Bone marrow (tissue), 2 donors: ENCODE measurements around the gene ADI1.
A peak's percentile ranks its signal among the peaks of the same experiment; 100 is the strongest.
"Not testable (repeated sequence)": the region's sequence is repeated elsewhere in the genome, so short reads cannot be mapped to it uniquely, and the experiment has no call there.

ENCODE experiments used
- DNase-seq, 2 donors: peaks; one replicate each; lab custom pipeline; 2025; lab: John Stamatoyannopoulos, UW

Gene ADI1

DNA sequence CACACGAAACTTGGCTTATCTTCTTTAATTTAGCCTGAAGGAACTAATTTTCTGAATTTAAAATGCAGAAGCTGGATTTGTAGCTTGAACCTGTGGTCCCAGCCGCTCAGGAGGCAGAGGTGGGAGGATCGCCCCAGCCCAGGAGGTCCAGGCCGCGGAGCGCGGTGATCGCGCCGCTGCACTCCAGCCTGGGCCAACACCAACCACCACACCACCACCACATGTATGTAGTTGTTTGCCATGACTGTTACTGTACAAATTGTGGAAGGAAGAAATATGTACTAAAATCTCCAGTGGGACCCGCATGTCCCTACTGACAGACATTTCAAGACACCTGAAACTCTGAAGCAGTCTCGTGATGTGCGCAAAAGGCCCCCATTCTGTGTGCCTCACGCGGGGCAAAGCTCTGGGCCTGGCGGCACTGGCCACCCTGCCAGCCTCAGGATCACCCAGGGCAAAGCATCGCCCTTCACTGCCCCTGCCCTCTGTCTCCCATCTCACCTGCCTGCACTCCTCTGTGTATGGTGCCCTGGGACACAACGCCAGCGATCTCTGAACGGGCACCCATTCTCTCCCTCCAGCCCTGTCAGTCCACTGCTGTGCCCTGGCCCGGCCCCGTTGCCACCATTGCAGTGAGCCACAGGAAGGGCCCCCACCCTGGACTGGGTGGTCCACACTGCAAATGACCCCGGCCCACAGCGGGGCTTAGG is 10.1 kb upstream of the ADI1 start:
- DNase-seq = no peak

DNA sequence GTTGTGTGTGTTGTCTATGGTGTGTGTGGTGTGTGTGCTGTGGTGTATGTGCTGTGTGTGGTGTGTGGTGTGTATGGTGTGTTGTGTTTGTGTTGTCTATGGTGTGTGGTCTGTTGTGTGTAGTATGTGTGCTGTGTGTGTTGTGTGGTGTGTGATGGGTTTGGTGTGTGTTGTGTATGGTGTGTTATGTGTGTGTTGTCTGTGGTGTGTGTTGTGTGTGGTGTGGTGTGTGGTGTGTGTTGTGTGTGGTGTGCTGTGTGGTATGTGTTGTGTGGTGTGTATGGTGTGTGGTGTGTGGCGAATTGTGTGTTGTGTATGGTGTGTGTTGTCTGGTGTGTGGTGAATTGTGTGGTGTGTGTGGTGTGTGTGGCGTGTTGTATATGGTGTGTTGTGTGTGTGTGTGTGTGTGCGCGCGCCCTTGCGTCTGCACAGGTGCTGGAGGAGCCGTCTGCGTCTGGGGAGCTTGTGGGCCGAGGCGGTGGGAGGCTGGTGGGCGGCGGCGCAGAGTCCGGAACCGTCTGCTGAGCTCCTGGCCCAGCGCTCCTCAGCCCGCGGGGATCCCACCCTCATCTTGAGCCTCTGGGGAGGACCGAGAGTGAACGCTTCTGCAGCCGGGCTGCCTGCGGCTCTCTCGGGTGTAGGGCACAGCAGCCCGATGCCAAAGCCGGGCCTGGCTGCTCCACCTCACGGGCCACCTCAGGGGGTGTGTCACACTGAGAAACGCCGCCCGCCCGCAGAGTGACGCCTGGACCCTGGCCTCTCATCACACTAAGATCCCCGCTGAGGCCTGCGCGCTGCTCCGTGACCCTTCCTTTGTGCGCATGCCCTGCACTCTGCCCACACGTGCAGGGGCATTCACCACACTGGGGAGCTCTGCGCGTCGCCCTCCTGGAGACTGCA is 8.8 kb upstream of the ADI1 start:
- no peak for DNase-seq

DNA sequence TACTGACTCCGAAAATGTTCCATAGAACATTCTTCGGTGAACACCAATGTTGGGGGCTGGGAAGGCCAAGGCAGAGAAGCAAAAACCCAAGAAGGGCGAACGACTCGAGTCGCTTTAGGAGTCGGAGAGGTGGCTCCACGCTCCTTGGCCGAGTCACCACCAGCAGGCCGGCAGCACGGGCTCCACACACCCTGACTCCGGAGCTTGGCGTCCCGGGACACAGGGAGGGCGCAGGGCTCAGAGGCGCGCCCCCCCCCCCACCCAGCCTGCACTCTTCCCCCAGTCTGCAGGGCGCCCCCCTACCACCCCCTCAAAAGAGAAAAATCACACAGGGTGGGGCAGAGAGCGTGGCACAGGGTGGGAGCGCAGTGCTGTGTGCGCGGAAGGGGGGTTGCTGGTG is 7.5 kb upstream of the ADI1 start:
- no peak for DNase-seq

DNA sequence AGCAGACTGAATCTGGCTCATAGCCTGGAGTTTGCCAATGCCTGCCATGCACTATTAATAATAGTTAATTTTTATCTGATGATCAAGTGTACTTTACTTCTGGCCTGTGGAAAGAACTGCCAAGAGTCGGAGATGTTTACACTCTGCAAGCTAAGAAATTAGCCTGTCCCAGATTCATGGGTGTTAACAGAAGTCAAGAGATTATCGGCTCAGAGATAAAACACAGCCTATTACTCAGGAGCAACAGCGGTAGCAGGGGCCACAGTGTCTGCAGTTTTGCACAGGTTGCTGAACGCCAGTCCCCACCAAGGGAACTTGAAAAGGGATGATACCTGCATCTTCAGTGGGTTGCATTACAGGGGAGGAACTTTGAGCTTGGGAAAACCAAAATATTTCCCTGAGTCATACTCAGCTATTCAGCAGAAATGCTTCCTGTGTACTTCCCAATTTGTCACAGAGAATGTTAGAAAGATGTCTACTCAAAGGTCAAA is 4.3 kb upstream of the ADI1 start:
- DNase-seq = no peak

DNA sequence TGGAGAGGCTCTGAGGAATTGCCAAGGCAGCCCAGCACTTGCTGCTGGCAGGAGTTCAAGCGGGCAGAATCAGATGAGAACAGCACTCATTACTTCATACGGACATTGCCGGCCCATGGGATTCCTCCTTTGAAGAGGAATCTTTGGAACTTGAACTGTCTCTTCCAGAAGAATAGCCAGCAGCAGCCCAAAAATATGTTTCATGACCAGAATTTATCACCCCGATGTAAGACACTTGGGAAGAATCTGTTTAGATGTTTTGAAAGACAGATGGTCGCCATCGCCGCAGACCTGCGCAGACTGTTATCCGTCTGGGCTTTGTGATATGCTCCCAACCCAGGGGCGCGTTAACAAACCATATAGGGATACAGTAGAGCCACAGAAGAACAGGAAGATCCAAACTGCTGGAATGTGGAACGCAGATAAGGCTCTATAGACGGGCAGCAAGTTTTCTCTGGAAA is 3.7 kb upstream of the ADI1 start:
- DNase-seq = no peak

DNA sequence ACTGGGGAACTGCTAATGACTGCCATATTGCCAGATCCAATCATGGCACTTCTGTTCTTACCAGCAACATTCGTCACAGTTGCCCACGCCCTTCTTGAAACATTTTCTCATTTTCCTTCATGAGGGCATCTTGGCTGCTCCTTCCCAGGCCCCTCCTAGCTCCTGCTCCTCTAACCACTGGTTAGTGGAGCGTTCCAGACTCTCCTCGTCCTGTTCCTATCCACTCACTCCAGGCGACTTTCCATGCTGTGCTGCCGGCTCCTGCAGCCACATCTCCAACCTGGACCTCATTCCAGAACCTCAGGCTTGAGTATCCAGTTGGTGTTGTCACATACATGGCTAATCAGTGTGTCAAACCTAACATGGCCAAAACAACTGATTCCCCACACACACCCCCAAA is 1.3 kb upstream of the ADI1 start:
- DNase-seq = no peak

DNA sequence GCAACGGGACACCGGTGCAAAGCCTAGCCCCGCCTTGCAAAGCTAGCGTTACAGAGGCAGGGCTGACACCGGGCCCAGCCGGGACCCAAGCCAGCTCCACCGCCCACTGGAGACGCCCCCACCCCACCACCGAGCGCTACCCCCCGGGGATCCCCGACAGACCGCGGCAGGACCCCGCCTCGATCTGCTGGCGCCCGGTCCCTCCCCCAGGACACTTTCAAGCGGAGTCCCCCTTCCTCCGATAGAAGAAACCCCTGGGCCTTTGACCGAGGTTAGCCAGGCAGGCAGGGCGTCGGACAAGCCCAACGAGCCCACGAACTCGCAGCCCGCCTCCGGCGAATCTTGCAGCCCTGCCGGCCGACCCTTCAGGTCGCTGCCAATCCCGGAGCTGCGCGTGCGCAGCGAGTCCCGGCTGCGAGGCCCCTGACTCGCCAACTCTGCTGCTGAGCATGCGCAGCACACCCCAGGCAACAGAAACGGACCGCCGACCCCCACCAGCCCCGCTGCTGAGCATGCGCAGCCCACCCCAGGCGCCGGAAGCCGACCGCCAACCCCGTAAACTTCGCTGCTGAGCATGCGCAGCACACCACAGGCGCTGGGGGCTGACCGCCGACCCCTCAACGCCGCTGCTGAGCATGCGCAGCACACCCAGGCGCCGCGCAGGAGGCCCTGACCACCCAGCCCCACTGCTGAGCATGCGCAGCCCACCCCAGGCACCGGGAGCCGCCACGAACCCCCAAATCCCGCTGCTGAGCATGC is 656 bp downstream of the ADI1 start:
- peak; percentile 87 to 97 for DNase-seq

DNA sequence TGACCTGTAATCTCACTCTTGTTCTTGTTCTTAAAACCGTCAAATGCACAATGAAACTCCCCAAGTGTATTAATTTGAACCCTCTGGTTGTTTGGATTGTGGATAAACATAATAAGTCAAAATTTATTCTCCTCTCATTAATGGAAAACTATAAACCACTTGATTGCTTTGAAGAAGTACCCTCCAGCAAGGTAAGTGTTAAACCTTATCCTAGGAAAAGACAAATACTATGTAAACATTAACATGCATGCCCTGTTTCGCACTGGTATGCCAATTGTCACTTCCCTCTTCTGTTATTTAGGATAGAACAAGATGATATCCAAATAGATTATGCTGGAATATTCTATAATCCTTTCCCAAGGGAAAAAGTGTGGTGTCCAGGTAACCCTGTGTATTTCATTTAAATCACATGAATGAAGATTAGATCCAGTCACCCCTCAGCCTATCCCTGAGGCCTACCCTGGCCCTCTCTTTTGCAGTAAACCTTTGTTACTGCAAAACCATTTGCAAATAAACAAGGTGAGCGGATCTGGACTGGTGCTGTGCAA is 1.3 kb downstream of the ADI1 start:
- DNase-seq = no peak

DNA sequence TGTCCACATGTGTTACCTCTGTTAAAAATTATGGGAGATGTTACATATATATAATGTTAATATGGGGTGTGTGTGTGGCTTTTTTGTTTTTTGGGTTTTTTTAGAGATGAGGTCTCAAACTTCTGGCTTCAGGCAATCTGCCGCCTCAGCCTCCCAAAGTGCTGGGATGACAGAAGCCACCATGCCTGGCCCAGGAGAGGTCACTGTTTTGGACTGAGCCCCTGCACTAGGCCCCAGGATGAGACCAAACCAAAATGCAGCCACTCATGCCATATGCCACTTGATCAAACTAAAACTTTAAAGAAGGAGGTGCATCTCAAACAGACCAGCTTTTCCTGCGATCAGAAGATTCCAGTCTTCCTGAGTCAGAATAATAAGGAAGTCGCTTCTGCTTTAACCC is 2.5 kb downstream of the ADI1 start:
- DNase-seq = no peak

DNA sequence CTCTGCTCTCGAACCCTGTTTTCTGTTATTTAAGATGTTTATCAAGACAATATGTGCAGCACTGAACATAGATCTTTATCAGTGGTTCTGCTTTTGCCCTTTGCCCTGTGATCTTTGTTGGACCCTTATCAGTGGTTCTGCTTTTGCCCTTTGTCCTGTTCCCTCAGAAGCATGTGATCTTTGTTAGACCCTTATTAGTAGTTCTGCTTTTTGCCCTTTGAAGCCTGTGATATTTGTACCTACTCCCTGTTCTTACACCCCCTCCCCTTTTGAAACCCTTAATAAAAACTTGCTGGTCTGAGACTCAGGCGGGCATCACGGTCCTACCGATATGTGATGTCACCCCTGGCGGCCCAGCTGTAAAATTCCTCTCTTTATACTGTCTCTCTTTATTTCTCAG is 3.9 kb downstream of the ADI1 start:
- not testable (repeated sequence) for DNase-seq

DNA sequence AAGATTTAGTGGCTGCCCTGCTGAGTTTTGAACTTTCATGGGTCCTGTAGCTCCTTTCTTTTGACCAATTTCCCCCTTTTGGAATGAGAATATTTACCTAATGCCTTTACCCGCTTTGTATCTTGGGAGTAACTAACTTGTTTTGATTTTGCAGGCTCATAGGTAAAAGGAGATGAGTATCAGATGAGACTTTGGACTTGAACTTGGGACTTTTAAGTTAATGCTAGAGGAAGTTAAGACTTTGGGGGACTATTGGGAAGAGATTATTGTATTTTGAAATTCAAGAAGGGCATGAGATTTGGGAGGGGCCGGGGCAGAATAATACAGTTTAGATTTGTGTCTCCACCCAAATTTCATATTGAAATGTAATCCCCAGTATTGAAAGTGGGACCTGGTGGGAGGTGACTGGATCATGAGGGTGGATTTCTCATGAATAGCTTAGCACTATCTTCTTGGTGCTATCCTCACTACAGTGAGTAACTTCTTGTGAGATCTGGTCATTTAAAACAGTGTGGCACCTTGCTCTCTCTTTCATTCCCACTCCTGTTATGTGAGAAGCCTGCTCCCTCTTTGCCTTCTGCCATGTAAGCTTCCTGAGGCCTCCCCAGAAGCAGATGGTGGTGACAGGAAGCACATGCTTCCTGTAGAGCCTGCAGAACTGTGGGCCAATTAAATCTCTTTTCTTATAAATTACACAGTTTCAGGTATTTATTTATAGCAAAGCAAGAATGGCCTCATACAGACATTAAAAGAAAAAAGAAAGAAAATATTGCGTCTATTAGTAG is 6.1 kb downstream of the ADI1 start:
- no peak for DNase-seq

DNA sequence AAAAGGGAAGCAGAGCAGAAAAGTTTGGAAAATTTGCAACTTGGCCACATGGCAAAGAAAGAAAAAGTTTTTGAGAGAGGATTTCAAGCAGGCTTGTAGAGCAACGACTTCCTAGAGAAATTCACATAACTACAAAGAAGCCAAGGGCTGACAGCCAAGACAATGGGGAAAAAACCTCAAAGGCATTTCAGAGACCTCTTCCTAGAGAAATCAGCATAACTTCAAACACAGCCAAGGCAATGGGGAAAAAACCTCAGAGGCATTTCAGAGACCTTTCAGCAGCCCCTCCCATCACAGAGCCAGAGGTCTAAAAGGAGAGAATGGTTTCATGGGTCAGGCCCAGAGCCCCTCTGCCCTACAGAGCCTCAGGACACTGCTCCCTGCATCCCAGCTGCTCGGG is 7.2 kb downstream of the ADI1 start:
- no peak for DNase-seq

DNA sequence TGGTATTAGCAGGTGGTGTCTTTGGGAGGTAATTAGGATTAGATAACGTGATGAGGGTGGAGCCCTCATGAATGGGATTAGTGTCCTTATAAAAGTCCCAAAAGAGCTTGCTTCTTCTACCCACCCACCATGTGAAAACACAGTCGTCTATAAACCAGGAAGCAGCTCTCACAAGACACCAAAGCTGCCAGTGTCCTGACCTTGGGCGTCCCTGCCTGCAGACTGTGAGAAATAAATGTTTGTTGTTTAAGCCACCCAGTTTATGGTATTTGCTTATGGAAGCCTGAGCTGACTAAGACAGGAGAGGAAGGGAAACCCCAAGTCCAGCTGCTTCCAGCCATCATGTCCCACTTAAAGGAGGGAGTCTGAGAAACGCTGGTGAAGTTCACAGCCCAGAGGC is 13.6 kb downstream of the ADI1 start:
- no peak for DNase-seq

DNA sequence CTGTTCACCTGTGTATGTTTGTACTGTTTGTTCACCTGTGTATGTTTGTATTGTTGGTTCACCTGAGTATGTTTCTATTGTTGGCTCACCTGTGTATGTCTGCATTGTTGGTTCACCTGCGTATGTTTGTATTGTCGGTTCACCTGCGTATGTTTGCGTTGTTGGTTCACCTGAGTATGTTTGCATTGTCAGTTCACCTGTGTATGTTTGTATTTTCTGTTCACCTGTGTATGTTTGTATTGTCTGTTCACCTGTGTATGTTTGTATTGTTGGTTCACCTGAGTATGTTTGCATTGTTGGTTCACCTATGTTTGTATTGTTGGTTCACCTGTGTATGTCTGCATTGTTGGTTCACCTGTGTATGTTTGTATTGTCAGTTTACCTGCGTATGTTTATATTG is 14.6 kb downstream of the ADI1 start:
- DNase-seq = no peak

DNA sequence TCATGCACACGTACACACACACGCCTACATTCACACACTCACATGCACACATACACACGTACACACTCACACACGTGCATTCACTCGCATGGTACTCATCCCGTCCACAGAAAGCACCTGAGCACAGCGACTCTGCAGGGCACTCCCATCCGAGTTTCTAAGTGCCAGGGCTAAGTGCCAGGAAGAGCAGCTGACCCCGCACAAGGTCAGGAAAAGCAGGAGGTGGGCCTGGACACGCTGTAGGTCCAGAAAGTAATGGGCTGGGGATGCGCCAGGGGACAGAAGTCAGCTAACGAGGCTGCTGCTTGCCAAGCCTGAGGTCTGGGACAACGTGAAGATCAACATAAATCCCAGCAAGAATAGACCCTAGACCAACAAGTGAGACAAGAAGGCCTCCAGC is 15.8 kb downstream of the ADI1 start:
- no peak for DNase-seq

DNA sequence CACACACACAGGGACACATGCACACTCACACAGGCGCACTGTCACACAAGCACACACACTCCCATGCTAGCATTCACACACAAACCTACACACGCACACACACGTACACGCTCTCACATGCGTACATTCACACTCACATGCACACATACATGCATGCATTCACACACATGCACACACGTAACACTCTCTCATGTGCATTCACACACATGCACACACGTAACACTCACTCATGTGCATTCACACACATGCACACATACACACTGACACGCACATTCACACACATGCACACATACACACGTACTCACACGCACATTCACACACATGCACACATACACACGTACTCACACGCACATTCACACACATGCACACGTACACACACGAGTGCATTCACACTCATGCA is 16.3 kb downstream of the ADI1 start:
- DNase-seq = no peak

DNA sequence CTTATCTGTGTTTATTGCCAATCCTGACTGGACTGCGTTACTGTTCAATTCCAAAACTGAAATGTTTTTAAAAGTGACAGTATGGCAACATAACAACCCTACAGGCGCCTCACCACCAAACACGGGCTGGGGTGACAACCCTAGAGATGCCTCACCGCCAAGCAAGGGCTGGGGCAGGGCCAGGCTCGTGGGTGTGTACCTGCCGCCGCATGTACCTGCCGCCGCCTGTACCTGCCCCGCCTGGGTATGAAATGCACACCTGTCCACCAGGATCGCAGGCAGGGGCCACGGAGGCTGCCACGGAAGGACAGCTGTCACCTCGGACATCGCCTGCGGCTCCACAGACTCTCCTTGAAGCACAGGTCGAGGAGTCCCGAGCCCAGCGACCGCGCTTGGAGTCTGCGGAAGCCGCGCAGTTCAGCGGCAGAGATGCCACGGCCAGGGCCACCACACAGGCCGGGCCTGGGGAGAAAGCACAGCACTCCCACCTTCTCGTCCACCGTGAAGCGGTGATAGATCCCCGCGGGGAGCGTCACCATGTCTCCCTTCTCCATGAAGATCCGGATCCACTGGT is 18.9 kb downstream of the ADI1 start:
- no peak for DNase-seq

DNA sequence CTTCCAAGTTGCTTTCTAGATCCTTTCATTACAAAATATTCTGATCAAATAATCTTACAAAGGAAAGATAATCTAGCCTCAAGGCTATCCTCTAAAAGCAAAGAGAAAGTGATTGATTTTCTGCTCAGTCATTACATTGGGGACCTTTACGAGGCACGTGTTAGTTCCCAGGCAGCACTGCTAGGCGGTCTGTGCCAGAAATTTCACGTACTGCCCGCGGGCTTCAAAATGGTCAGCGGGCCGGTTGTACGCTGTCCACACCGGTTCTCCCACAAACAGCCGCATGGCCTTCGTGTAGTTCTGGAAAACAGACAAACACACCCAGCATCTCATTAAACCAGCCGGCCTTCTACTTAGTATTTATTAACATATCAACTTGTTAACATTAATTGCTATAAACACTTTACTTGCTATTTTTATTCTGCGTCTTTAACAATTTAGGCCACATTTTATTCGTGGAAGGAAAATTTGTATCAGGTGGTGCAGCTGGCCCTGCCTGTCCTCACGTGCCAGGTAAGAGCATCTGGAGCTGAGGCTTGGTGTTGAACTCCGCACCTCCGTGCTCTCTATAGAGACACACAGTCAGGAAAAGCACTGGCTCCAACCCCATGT is 20.4 kb downstream of the ADI1 start:
- no peak for DNase-seq

DNA sequence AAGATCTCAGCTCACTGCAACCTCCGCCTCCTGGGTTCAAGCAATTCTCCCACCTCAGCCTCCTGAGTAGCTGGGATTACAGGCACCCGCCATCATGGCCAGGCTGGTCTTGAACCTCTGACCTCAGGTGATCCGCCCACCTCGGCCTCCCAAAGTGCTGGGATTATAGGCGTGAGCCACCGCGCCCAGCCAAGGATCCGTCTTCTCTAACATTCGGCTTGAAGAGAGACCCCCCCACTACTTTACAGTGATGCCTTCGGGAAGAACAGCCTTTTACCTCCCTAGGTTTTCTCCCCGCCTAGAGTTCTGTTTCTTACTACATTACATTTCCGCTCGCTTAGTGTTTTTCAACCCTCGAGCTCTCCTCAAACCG is 22.6 kb downstream of the ADI1 start:
- DNase-seq = not testable (repeated sequence)

DNA sequence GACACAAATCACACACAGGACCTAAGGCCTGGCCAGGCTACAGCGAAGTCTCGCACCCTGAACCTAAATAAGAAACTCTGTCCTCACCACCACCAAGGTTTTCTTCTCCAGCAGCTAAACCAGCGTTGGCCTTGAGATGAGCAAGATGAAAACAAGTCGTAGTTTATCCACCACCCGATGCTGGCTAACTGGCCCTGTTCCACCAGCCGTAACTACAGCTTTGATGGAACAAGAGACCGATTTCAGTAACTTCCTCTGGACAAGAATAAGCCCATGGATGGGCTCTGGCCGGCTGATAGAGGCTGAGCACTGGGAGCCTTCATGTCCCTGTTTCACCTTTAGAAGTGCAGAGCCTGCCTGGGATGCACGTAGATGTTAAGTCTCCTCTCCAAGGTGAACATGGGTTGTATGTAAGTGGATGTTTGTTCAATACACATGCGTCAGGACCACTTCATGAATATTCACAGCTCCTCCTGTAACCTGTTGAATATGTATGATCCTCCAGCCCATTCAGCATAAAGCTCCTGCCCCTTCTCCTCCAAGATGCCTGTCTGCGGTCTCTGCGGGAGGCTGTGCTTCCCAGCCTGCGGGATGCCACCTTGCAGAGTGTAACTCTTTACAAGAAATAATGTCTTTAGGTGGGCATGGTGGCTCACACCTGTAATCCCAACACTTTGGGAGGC is 24.2 kb downstream of the ADI1 start:
- DNase-seq = no peak
